AG08396 (cell line): ENCODE results near the gene RRAGC.
"Not testable (repeated sequence)": the region's sequence is repeated elsewhere in the genome, so short reads cannot be mapped to it uniquely, and the experiment has no call there.

Experiments used
- DNase-seq: peaks from one replicate; pipeline ENCODE4 v3.0.0; 2012; ENCODE audit warnings: low spot score, mixed read lengths

RRAGC gene

GRCh38 chr1:38852780-38853179, 6.8 kb downstream of the RRAGC start:
- no peak for DNase-seq

DNA sequence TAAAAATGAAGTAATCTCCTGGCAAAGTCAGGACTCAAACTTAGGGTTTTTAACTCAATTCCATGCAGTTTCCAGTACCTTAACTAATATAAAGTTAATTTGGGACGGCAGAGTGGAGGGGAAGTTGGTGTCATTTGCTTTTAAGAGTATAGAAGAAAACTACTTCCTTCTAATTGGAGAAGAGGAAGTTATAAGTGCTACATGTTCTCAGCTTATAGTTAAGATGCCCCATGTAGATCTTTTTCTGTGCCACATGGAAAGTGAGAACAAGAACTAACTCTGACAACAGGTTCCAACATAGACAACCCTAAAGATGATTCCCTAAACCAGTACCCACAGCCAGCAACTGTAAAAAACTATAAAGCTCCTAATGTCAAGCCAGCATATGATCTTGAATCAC, 11.5 kb downstream of the RRAGC start:
- no peak for DNase-seq

DNA sequence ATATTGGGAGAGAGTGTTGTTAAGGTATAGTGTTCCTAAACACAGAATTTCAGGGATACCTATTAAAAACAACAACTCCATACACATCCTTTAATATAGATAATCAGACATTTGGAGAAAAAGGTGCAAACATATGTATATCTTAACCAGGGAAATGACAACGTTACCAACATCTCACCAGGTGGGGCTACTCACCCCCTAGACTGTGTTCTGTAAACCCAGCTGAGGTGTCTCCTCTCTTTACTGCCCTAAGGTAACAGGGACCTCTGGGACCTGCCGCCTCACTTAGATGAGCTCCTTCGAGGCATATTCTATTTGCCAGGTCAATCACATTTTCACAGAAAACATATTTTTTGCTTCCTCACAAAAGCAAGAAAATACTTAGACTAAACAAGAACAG, 13.4 kb downstream of the RRAGC start:
- no peak for DNase-seq

DNA sequence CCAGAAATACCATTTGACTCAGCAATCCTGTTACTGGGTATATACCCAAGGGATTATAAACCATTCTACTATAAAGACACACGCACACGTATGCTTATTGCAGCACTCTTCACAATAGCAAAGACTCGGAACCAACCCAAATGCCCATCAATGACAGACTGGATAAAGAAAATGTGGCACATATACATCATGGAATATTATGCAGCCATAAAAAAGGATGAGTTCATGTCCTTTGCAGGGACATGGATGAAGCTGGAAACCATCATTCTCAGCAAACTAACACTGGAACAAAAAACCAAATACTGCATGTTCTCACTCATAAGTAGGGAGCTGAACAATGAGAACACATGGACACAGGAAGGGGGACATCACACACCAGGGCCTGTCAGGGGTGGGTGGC, 14.5 kb downstream of the RRAGC start:
- not testable (repeated sequence) for DNase-seq

DNA sequence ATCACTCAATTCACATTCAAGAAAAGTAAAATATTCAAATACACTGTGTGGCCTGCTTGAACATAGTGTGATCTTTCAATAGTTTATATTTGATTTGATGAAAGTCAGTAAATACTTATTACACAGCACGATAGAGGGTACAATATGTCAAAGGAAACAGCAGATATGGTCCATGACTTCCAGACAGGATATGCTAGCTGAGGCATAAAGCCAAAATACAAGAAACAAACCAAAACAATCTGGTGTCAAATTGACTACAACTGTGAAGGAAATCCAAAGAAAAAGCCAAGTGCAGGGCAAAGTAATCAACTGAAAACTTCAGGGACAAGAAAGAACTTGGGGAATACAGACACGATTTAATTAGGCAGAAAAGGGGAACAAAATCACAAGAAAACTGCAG, 19.3 kb downstream of the RRAGC start:
- DNase-seq = no peak

DNA sequence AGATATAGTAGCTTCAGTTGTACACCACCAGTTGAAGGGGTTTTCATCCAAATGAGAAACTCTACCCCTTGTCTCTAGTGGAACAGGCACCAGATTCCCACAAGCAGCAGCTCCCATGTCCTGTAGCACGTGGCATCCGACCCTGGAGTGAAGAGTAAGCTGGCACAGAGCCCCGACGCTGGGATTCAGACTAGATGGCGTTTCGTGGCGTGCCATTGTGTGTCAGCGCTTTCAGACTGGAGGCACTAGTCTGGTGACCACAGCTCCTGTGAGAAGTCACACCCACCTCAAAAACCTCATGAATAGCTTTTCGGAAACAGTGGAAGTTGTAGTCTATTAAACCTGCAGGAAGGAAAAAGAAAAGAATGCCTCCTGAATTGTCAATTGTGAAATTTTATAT, 20.2 kb downstream of the RRAGC start:
- DNase-seq = no peak

DNA sequence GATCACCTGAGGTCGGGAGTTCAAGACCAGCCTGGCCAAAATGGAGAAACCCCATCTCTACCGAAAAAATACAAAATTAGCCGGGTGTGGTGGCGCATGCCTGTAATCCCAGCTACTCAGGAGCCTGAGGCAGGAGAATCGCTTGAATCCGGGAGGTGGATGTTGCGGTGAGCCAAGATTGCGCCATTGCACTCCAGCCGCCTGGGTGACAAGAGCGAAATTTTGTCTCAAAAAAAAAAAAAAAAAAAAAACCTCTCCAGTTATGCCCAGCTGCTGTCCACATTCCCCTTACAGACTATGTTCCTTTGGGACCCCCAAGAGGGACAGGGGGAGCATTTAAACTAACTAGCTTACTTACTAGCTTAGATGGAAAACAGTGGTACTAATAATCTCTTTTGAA, 23.3 kb downstream of the RRAGC start:
- not testable (repeated sequence) for DNase-seq

DNA sequence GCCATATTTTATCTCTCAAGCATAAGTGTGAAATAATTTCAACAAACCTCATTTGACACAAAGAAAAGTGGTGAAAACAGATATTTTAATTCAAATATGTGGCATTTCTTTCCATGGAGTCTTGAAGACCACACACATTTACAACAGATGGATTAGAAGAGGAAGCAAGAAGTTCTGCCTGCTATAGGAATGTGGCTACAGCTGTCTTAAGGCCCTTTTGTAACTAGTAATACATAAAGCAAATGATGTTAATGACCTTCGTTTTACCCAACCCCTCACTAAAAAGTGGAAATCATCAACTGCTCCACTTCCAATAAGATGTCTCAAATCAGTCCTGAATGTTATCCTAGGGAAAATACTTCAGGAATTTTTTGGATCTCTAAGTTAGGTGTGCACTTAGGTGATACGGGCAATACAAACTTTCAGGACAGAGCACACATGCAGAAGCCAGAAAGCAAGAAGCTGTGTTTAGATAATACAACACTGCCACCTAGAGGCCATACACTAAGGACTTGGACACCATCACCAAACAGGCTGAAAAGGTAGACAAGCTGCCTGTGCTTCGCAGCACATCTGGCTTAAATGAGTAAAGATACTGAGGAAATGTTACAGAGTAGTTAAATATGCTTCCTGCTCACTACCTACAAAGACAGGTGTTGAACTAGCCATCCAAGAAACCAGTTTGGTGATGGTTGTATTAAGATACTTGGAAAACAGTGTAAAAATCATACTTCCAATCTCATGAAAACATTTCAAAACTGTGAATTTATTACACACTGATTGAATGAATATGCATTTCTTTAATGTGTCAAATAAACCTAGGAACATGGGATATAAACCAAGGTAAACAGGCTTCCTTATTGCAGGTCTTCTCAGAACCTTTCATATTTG, 24.4 kb downstream of the RRAGC start:
- peak; percentile 66 for DNase-seq

GRCh38 chr1:38834221-38834782, 25.3 kb downstream of the RRAGC start:
- DNase-seq = no peak

DNA sequence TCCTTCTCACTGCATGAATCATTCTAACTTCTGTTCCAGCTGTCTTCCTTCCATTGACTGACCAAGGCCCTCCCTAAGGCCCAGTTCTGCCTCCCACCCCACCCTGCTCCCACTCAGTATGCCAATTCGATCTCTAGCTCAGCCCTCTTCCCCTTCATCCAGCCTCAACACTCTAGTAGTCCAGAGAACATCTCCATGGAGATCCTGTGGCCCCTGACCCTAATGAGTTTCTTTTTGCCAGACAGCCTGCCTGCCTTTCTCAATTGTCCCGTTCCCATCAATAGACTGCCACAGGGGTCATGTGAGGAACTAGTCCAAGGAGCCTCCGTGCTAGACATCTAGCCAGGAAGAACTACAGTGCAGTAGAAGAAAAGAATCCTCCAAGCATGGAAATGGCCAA, 26.4 kb downstream of the RRAGC start:
- no peak for DNase-seq

DNA sequence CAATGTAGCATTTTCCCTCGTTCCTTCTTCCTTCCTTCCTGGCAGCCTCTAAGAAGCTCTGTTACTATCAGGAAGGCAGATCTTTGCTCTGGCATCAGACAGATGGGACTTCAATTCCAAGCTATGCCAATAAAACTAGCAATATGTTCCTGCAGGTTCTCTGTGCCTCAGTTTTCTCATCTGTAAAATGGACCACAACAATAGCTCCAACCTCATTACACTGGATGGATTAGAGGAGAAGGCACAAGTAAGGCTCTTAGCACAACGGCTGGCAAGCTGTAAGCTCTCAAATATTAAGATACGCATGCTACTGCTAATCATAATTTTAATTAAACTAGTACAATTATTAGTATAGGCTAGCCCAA, 27.2 kb downstream of the RRAGC start:
- DNase-seq = no peak

DNA sequence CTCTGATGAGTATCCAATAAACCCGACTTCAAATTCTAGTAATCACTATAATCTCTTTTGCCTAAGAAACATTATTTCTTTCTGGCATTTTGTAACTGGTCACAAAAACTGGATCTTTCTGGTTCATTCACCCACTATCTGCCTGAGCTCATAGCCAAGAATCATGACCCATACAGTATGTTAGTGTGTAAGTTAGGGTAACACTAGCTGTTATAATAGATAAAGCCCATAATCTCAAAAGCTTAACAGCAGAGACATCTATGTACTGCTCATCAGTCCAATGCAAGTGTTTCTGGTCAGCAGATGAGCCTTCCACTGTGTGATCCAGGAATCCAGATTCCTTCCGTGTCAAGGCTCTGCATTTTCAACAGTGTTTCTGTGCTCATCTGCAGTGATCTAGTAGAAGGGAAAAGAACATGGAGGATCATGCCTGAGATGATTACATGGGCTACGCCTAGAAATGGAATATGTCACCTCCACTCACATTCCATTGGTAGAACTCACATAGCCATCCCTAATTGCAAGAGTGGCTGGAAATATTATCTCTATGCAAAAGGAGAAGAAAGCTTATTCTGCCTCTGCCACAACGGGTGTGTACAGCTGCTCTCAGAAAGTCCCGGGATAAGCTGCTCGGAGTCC, 27.7 kb downstream of the RRAGC start:
- DNase-seq = no peak

DNA sequence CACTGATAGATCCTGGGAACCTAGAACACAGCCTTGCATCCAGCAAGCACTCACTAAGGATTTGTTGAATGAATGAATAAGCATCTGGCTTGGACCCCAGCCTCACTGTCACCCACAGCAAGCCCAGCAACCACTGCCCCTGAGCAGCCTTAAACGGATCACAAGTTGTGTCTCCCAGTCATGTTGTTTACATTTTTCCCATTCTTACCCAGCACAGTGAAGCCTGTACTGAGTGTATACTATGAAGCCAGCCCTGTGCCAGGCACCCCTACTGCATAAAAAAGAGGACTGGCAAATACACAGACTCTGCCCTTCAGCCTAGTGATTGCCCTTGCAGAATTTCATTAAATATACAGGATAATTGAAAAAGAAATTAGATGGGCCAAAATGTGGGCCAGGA, 30.2 kb downstream of the RRAGC start:
- no peak for DNase-seq

DNA sequence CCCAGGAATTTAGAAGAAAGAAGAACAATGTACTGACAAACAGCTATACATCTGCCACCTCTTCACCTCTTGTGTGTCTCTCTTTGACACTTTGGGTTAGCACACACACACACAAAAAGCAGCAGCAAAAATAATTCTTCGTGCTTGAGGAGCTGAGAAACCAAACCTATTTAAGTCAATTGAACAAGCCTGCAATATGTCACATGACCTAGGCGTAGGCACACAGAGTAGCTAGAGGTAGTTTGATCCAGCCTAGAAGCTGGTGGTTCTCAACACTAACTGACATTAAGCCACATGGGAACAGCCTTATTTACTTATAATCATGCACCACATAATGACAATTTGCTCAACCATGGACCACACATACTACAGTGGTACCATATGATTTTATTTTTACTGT, 32.3 kb downstream of the RRAGC start:
- DNase-seq = no peak

DNA sequence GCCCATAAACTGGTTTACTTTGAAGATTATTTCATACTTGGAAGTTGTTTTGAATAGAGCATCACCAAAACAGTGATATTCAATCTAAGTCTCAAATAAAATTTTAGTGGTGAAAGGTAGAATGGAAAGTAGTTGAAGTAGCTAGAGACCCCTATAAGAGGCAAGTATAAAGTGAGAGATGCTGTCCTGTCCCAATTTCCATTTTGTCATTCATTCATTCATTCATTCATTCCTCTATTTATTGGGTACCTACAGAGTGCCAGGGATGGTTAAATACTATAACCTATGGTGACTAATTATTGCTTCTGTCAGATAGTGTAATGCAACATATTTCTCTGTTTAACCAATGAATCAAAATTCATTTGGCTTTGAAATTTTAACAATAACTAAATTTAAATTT, 32.7 kb downstream of the RRAGC start:
- DNase-seq = no peak

DNA sequence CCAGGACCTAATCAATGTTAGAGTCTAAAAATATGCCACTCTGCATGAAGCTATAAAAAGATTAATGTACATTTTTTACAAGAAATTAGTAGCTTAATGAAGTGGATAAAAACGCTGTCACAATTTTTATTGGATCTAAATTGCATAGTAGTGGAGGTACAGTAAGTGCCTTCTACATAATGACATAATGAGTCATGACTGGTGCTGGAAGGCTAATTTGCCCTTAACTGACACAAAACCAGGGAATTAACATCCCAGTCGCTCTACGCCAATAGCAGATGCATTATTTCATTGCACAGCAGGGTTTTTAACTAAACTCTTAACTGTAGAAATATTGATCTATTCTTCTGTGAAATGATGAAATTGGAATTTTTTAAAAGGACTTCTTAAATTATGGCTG, 33.3 kb downstream of the RRAGC start:
- DNase-seq = no peak

DNA sequence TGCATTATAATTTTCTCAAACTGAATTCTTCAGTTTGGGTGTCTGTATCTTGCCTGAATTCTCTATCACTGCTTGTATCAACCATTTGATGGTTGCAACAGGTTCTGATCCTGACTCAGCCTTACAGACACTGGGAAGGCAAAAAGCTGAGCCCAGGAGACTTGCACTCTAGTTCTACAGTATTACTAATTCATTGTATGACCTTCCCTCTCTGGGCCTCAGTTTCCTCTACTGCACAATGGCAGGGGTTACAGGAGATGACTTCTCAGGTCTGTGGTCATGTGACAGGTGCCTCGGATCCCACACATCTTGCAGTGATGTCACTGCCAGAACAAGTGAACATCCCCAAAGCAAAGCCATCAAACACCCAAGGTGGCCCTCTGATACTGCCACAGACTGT, 38.7 kb downstream of the RRAGC start:
- DNase-seq = no peak

DNA sequence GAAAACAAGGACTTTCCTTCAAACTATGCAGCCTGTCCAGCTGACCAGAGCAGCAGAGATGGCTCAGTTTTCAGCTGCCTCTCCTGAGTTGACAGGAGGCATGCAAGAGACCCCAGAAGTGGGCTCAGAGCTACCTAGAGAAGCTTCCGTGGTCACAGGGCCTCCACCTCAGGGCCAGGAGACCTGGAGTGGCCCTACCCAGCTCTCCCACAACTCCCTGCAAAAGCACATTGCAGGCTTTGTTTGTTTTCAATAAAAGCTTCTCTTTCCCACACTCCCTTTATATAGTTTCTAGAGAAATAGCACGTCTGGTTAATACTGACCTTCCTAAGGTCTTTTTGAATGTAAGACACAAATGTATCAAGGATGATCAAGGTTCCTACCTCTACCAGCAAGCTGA, 40.1 kb downstream of the RRAGC start:
- no peak for DNase-seq

DNA sequence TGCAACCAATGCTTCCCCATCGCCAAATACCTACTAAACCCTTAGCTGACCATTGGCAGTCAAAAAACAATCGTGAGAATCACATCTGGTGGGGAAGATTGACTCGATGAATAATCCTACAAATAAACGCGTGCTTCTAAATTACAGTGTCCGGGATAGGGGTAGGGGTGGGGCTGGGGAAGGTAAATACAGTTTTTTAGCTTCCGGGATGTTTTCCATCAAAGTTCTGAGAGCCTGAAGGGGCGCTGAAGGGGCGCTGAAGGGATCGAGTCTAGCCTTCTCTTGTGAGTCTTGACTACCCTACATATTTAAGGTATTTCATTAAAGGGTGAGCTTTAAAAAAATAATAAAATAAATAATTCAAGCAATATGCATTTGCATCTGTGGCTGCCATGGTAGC, 40.5 kb downstream of the RRAGC start:
- no peak for DNase-seq

DNA sequence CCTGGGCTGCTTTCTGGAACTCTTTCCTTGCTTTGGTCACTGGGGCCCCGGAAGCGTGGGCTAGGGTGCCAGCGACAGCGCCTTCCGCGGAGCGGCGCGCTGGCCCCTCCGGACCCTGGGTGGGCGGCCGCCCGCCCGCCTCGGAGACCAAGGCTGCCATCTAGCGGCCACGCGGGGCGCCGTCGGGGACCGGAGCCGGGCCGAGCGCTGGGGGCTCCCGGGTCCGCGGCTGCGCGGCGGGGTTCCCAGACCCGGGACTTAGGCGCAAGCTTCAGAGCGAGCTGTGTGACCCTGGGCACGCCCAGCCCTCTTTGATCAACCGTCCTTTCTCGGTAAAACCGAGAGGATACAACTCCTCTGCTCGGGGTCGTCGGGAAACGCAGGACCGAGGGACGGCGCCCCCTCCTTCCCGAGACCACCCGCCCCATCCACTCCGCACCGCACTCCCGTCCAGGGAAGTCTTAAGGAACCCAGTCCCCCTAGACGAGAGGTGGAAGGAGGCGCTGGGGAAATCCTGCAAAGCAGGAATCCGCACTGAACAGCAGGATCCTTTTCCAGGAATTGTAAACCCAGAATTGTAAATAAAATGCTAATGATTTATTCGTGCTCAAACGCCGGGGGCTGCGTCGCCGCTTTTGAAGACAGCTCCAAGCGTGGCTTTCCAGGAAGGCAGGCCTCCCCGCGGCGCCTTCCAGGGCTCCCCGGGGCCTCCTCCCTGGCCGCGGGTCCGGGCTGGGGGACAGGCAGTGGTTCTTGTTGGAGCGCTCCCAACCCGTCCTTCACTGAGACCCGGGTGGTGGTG, 41.2 kb downstream of the RRAGC start:
- peak; percentile 78 for DNase-seq

GRCh38 chr1:38817267-38818174, 42.1 kb downstream of the RRAGC start:
- no peak for DNase-seq
